IMR-90 (cell line): Measurements from ENCODE around the gene VIPR2. TPM values are rescaled to one million over a fixed set of nuclear protein-coding genes. Genes with fewer than 3 reads are reported as not detected.

Experiments used
- ATAC-seq: fragments of 200-7000 bp; cut with Tn5 transposase; 2 replicates; pipeline ENCODE4 v1.9.1; 2020; ENCODE audit warnings: low read depth, mild to moderate bottlenecking, moderate library complexity
- BruUV-seq: library from RNA; stranded (reverse); fragments of 400-500 nt; replicated peaks from 2 replicates; lab custom pipeline; 2021; lab: Mats Ljungman, UMichigan
- CTCF ChIA-PET: fragments of 300-600 bp; formaldehyde crosslinking; extraction: SDS; loops from one replicate; lab custom pipeline; 2021; ENCODE audit warnings: antibody characterized with exemption; lab: Yijun Ruan, JAX
- POLR2A ChIA-PET: fragments of 300-600 bp; sonication (Branson Sonifier 250); formaldehyde crosslinking; loops from one replicate; lab custom pipeline; 2022; ENCODE audit warnings: antibody characterized with exemption; ENCODE audit not compliant: unreplicated experiment; lab: Charles Lee
- DNase-seq: peaks from one replicate; pipeline ENCODE4 v3.0.0; 2013
- H2AFZ ChIP-seq: replicated peaks from 2 replicates; pipeline ENCODE3; 2013; ENCODE audit warnings: low read length, mild to moderate bottlenecking; ENCODE audit not compliant: poor library complexity
- H2AK5ac ChIP-seq: 2 replicates; pipeline ENCODE4 v1.6.1; 2013; ENCODE audit warnings: low read depth, low read length, inconsistent platforms
- H2AK9ac ChIP-seq: replicated peaks from 2 replicates; pipeline ENCODE3; 2013; ENCODE audit warnings: mild to moderate bottlenecking, low read depth, low read length, moderate library complexity; ENCODE audit not compliant: poor library complexity
- H2BK120ac ChIP-seq: 2 replicates; pipeline ENCODE4 v1.6.1; 2013; ENCODE audit warnings: low read depth, low read length, inconsistent platforms
- H2BK15ac ChIP-seq: 3 replicates; pipeline ENCODE4 v1.6.1; 2013; ENCODE audit warnings: low read depth, low read length, inconsistent platforms
- H2BK20ac ChIP-seq: 2 replicates; pipeline ENCODE4 v1.6.1; 2013; ENCODE audit warnings: low read depth, mild to moderate bottlenecking, inconsistent platforms, low read length, moderate library complexity
- H2BK5ac ChIP-seq: 2 replicates; pipeline ENCODE4 v1.6.1; 2013; ENCODE audit warnings: mild to moderate bottlenecking, low read depth, low read length, inconsistent platforms; ENCODE audit not compliant: poor library complexity, severe bottlenecking
- H3K14ac ChIP-seq: replicated peaks from 2 replicates; pipeline ENCODE4 v1.6.1; 2013; ENCODE audit warnings: low read depth, low read length, inconsistent platforms
- H3K18ac ChIP-seq: 2 replicates; pipeline ENCODE4 v1.6.1; 2013; ENCODE audit warnings: low read depth, low read length, control low read depth
- H3K23ac ChIP-seq: 2 replicates; pipeline ENCODE4 v1.6.1; 2013; ENCODE audit warnings: low read depth, low read length, inconsistent platforms
- H3K27ac ChIP-seq: 2 replicates; pipeline ENCODE4 v1.5.1; 2013; ENCODE audit warnings: mild to moderate bottlenecking, control low read depth, low read length; ENCODE audit not compliant: insufficient read depth
- H3K27me3 ChIP-seq: 2 replicates; pipeline ENCODE4 v1.6.1; 2013; ENCODE audit warnings: low read length; ENCODE audit not compliant: control insufficient read depth, insufficient read depth
- H3K36me3 ChIP-seq: 2 replicates; pipeline ENCODE4 v1.6.1; 2013; ENCODE audit warnings: low read length, mixed read lengths; ENCODE audit not compliant: control insufficient read depth, insufficient read depth
- H3K4ac ChIP-seq: 2 replicates; pipeline ENCODE4 v1.6.1; 2013; ENCODE audit warnings: low read depth, low read length, inconsistent platforms
- H3K4me1 ChIP-seq: 2 replicates; pipeline ENCODE4 v1.6.1; 2013; ENCODE audit warnings: low read length, mixed read lengths; ENCODE audit not compliant: control insufficient read depth, insufficient read depth
- H3K4me2 ChIP-seq: 2 replicates; pipeline ENCODE4 v1.6.1; 2013; ENCODE audit warnings: low read depth, mild to moderate bottlenecking, control low read depth, low read length, moderate library complexity
- H3K4me3 ChIP-seq: 2 replicates; pipeline ENCODE4 v1.5.1; 2013; ENCODE audit warnings: low read depth, mild to moderate bottlenecking, control low read depth, low read length, moderate library complexity; ENCODE audit not compliant: insufficient read depth
- H3K56ac ChIP-seq: 2 replicates; pipeline ENCODE4 v1.6.1; 2013; ENCODE audit warnings: low read length, inconsistent platforms; ENCODE audit not compliant: insufficient read depth; ENCODE audit errors: extremely low read depth
- H3K79me1 ChIP-seq, 2 experiments: 2 replicates each; pipeline ENCODE4 v1.6.1; 2013; ENCODE audit warnings: low read length in 2 of 2, inconsistent platforms in 1 of 2, low read depth in 1 of 2
- H3K9ac ChIP-seq: 2 replicates; pipeline ENCODE4 v1.6.1; 2013; ENCODE audit warnings: low read depth, low read length, control low read depth
- H3K9me1 ChIP-seq: 2 replicates; pipeline ENCODE4 v1.6.1; 2013; ENCODE audit warnings: low read length, inconsistent platforms; ENCODE audit not compliant: insufficient read depth
- H3K9me3 ChIP-seq: 2 replicates; pipeline ENCODE4 v1.6.1; 2013; ENCODE audit warnings: low read length; ENCODE audit not compliant: control insufficient read depth, insufficient read depth
- H4K20me1 ChIP-seq: 2 replicates; pipeline ENCODE4 v1.6.1; 2013; ENCODE audit warnings: low read length, inconsistent platforms; ENCODE audit not compliant: insufficient read depth
- H4K5ac ChIP-seq: 2 replicates; pipeline ENCODE4 v1.6.1; 2013; ENCODE audit warnings: mild to moderate bottlenecking, low read depth, low read length, control low read depth
- H4K8ac ChIP-seq, 2 experiments: 2 replicates each; pipeline ENCODE4 v1.6.1; 2013; ENCODE audit warnings: low read depth in 2 of 2, low read length in 2 of 2, control low read depth in 1 of 2, inconsistent platforms in 1 of 2
- H4K91ac ChIP-seq: 2 replicates; pipeline ENCODE4 v1.6.1; 2013; ENCODE audit warnings: low read depth, low read length, inconsistent platforms; ENCODE audit not compliant: insufficient read depth
- CEBPB ChIP-seq: IDR thresholded peaks from 2 replicates; pipeline ENCODE4 v1.6.1; 2012; ENCODE audit warnings: low read depth, low read length, improper control_type of control experiment
- CHD1 ChIP-seq: IDR thresholded peaks from 2 replicates; pipeline ENCODE4 v1.6.1; 2012; ENCODE audit warnings: low read depth, low read length, improper control_type of control experiment
- FOS ChIP-seq: fragments of 150-350 bp; IDR thresholded peaks from 2 replicates; pipeline ENCODE4 v1.6.1; 2016; ENCODE audit warnings: low read depth, low read length
- MAZ ChIP-seq: IDR thresholded peaks from 2 replicates; pipeline ENCODE4 v1.6.1; 2012; ENCODE audit warnings: low read depth, mild to moderate bottlenecking, low read length, improper control_type of control experiment, moderate library complexity, borderline replicate concordance
- MXI1 ChIP-seq: IDR thresholded peaks from 2 replicates; pipeline ENCODE4 v1.6.1; 2012; ENCODE audit warnings: low read depth, mild to moderate bottlenecking, low read length, moderate library complexity, borderline replicate concordance
- RAD21 ChIP-seq: IDR thresholded peaks from 2 replicates; pipeline ENCODE4 v1.6.1; 2012; ENCODE audit warnings: low read length, improper control_type of control experiment
- RCOR1 ChIP-seq: IDR thresholded peaks from 2 replicates; pipeline ENCODE4 v1.6.1; 2012; ENCODE audit warnings: mild to moderate bottlenecking, low read length, improper control_type of control experiment; ENCODE audit not compliant: insufficient replicate concordance
- RFX5 ChIP-seq: IDR thresholded peaks from 2 replicates; pipeline ENCODE4 v1.8.0; 2012; ENCODE audit warnings: low read depth, mild to moderate bottlenecking, low read length, moderate library complexity
- SMC3 ChIP-seq: fragments of 150-350 bp; IDR thresholded peaks from 2 replicates; pipeline ENCODE4 v1.6.1; 2016; ENCODE audit warnings: low read depth, mild to moderate bottlenecking, antibody characterized with exemption, low read length, moderate library complexity
- WGBS, 2 experiments: methylation state at CpG; one replicate each; pipeline versions ENCODE4 v1.1.5 to v1.1.7; 2013; ENCODE audit warnings: missing lambda C conversion rate in 2 of 2; ENCODE audit not compliant: insufficient read length in 1 of 2; ENCODE audit errors: extremely low coverage in 2 of 2; 5-methylcytosine and 5-hydroxymethylcytosine counted together
- dilution Hi-C: fragments of 300-500 bp; cut with HindIII; formaldehyde crosslinking; loops from one replicate; pipeline ENCODE4 v1.14.3; 2018; ENCODE audit warnings: low sequenced_read_pairs; ENCODE audit not compliant: unreplicated experiment
- in situ Hi-C: fragments of 300-500 bp; cut with MboI; formaldehyde crosslinking; loops from 3 replicates; pipeline ENCODE4 v1.14.3; 2019; ENCODE audit warnings: low sequenced_read_pairs, inconsistent platforms, mixed read lengths
- intact Hi-C: fragments of 100-400 bp; cut with micrococcal nuclease; formaldehyde crosslinking; loops from 2 replicates; pipeline ENCODE4 v1.10.0; 2022
- polyA plus RNA-seq, 3 experiments: library from polyadenylated mRNA; depleted of rRNA; stranded (reverse); fragments of >200 nt; gene quantifications; 2 replicates each; pipeline ENCODE4 v1.2.3, GENCODE V29; 2012; ENCODE audit warnings: low replicate concordance in 1 of 3
- total RNA-seq: library from RNA; depleted of rRNA; stranded (reverse); fragments of >200 nt; gene quantifications from 2 replicates; pipeline ENCODE4 v1.2.3, GENCODE V29; 2012
- TF ChIP-seq, protein P1 (sequence below): conservative IDR thresholded peaks from 2 replicates; pipeline ENCODE4 v1.5.1; 2012; ENCODE audit warnings: mild to moderate bottlenecking, low read depth, low read length, improper control_type of control experiment

Gene VIPR2
- total and polyA plus RNA-seq, 2 of the 4 experiments (the other 2 are of a cell fraction), result not detected

DNA sequence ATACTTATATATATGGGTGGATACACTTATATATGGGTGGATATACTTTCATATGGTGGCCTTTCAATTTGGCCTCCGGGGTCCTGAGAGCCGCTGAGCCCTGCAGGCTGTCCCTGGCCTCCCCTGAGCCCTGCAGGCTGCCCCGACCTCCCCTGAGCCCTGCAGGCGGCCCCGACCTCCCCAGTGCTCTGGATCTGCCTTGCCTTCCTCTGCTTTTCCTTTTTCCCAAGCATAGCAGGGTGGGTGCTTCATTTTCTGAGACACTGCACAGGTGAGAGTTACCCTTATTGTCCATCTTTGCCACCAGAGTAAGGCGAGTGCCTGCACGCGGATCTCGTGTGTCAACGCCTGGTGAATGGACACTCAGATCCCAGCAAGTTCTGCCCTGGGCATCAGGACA lies 106.6 kb downstream of the VIPR2 start:
- Histone ChIP-seq H3K23ac (no peak overlapping the region), H3K36me3 (no peaks in the 10 kb centered on the region), H4K8ac (no peak overlapping the region), H3K79me1 (no peaks in the 10 kb centered on the region), H2BK5ac (no peak overlapping the region), H3K14ac (no peak overlapping the region), H3K9me3 (peaks cover 33% of the 10 kb centered on the region), H2AK9ac (no peak overlapping the region), H3K4me2 (no peak overlapping the region), H2AFZ (no peak overlapping the region), H2BK120ac (no peak overlapping the region), H4K5ac (no peak overlapping the region), H3K27ac (no peak overlapping the region), H3K56ac (no peak overlapping the region), H3K18ac (no peak overlapping the region), H2BK20ac (no peak overlapping the region), H3K4ac (no peak overlapping the region), H3K4me3 (no peak overlapping the region), H4K20me1 (no peaks in the 10 kb centered on the region), H3K9me1 (no peaks in the 10 kb centered on the region), H3K9ac (no peak overlapping the region), H2AK5ac (no peak overlapping the region), H4K91ac (no peak overlapping the region), H3K4me1 (no peaks in the 10 kb centered on the region), H3K27me3 (no peaks in the 10 kb centered on the region; the same call in 1 of the 2 replicates), H2BK15ac (no peak overlapping the region)
- TF ChIP-seq FOS (no peak), MAZ (no peak), RCOR1 (no peak), CHD1 (no peak), RAD21 (no peak), RFX5 (no peak), SMC3 (no peak), CEBPB (no peak), MXI1 (no peak)
- TF ChIP-seq, protein P1, sequence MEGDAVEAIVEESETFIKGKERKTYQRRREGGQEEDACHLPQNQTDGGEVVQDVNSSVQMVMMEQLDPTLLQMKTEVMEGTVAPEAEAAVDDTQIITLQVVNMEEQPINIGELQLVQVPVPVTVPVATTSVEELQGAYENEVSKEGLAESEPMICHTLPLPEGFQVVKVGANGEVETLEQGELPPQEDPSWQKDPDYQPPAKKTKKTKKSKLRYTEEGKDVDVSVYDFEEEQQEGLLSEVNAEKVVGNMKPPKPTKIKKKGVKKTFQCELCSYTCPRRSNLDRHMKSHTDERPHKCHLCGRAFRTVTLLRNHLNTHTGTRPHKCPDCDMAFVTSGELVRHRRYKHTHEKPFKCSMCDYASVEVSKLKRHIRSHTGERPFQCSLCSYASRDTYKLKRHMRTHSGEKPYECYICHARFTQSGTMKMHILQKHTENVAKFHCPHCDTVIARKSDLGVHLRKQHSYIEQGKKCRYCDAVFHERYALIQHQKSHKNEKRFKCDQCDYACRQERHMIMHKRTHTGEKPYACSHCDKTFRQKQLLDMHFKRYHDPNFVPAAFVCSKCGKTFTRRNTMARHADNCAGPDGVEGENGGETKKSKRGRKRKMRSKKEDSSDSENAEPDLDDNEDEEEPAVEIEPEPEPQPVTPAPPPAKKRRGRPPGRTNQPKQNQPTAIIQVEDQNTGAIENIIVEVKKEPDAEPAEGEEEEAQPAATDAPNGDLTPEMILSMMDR, result no peak
- intact Hi-C loops (no loop called here), in situ Hi-C loops (no loop called here), dilution Hi-C loops (no loop called here)
- no TSS peak for BruUV-seq
- DNase-seq (no peak), ATAC-seq (no peak)
- POLR2A ChIA-PET, result no interaction called here
- WGBS, 2 experiments, result 60% methylated on average over 8 of the region's 10 CpGs; no CpG with 5 or more reads in 1 of the 2 experiments
- CTCF ChIA-PET, result no interaction called here
